GM18498 (cell line): ENCODE measurements around the gene RARG.
"Not testable (repeated sequence)": the region's sequence is repeated elsewhere in the genome, so short reads cannot be mapped to it uniquely, and the experiment has no call there.

Experiments
- ATAC-seq: cut with Tn5 transposase; IDR thresholded peaks from one replicate; pipeline ENCODE4 v1.9.1; 2021; ENCODE audit warnings: mild to moderate bottlenecking, moderate library complexity; ENCODE audit not compliant: unreplicated experiment

The RARG gene

GRCh38 chr12:53174881-53175491 lies 57.0 kb downstream of the RARG start:
- no peak for ATAC-seq

- no peak for ATAC-seq
Measured at GRCh38 chr12:53173085-53173715, 58.8 kb downstream of the RARG start.

GRCh38 chr12:53172352-53172751 lies 59.7 kb downstream of the RARG start:
- no peak for ATAC-seq

GRCh38 chr12:53171725-53172329 lies 60.2 kb downstream of the RARG start:
- ATAC-seq, result no peak

- no peak for ATAC-seq
Measured at GRCh38 chr12:53170876-53171724, 60.9 kb downstream of the RARG start.

- ATAC-seq, result no peak
Measured at GRCh38 chr12:53170215-53170614, 61.8 kb downstream of the RARG start.

GRCh38 chr12:53169644-53170043 lies 62.4 kb downstream of the RARG start:
- ATAC-seq, result no peak

GRCh38 chr12:53166837-53167236 lies 65.2 kb downstream of the RARG start:
- ATAC-seq, result no peak

GRCh38 chr12:53163008-53163407 lies 69.0 kb downstream of the RARG start:
- not testable (repeated sequence) for ATAC-seq

- ATAC-seq, result no peak
Measured at GRCh38 chr12:53161119-53161911, 70.7 kb downstream of the RARG start.

GRCh38 chr12:53160673-53161072 lies 71.3 kb downstream of the RARG start:
- ATAC-seq, result no peak
